Measurements from ENCODE around the gene CDH4. TPM values are rescaled to one million over a fixed set of nuclear protein-coding genes. Genes with fewer than 3 reads are reported as not detected.

The CDH4 gene
- total RNA-seq, 6 donors from 2014 or later, result 0.20 to 1.0 (median 0.40) TPM; not detected in 1

DNA sequence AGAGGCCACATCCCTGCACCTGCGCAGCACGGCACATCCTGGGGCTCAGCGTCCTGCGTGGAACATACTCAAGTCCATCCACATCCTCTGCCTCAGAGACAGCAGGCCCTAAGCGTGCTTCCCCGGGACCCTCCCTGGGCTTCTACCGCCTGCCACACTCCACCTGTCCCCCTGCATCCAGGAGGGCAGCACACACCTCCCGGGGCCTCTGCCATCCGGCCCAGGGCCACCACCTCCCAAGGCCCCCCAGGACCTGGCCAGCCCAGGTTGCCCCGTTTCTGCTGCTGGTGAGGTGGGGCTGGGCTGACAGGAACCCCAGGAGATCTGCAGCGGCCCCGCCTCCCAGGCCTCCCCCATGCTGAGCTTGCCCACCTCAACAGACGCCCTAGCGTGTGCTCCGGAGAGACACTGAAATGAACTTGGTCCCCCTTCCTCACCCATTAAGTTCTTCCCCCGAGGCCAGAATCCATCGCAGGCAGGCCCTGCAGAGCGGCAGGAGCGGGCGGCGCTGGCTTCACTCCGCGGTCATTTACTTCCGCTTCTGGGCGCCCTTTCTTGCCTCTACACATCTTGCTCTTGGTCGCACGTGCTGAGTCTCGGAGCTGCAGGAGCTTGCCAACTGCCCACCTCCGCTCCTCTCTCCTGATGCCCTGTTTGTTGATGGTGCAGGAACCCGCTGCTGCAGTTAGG lies 578.3 kb downstream of the CDH4 start:
- Histone ChIP-seq H3K9me3 (no peaks in the 10 kb centered on the region), H3K36me3 (no peaks in the 10 kb centered on the region), H3K27me3 (no peaks in the 10 kb centered on the region), H3K4me1 (no peaks in the 10 kb centered on the region), H3K27ac (no peak overlapping the region), H3K4me3 (no peak overlapping the region)
- WGBS, 2 donors, result 73 to 81% methylated on average over 24 to 30 of the region's 30 CpGs
- DNase-seq, result no peak
- ATAC-seq (ENCODE audit: low FRiP score in 2 of 2), result no peak
- TF ChIP-seq POLR2A (IDR thresholded peaks at IDR 0.05), result no peak
- TF ChIP-seq, protein P1, sequence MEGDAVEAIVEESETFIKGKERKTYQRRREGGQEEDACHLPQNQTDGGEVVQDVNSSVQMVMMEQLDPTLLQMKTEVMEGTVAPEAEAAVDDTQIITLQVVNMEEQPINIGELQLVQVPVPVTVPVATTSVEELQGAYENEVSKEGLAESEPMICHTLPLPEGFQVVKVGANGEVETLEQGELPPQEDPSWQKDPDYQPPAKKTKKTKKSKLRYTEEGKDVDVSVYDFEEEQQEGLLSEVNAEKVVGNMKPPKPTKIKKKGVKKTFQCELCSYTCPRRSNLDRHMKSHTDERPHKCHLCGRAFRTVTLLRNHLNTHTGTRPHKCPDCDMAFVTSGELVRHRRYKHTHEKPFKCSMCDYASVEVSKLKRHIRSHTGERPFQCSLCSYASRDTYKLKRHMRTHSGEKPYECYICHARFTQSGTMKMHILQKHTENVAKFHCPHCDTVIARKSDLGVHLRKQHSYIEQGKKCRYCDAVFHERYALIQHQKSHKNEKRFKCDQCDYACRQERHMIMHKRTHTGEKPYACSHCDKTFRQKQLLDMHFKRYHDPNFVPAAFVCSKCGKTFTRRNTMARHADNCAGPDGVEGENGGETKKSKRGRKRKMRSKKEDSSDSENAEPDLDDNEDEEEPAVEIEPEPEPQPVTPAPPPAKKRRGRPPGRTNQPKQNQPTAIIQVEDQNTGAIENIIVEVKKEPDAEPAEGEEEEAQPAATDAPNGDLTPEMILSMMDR (IDR thresholded peaks at IDR 0.05), result no peak
- TF ChIP-seq POLR2AphosphoS5 (IDR thresholded peaks at IDR 0.05), result no peak
- no peak for TF ChIP-seq EP300 (IDR thresholded peaks at IDR 0.05)

DNA sequence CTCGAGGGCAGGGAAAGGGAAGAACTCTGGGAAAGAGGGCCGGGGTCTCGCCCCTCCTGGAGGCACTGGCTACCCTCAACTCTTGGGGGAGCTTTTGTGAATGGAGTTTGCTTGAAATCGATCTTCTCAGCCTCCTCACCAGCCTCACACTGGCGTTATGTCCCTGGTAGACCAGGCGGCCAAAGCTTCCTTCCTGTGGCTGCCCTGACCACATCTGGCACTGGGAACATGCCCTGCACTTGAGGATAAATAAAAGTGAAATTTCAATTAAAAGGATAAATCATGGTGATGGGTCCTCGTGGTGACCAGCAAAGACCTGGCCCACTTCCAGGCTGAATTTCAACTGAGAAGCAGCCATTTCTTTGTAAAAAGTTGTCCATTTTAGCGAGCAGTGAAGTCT lies 578.9 kb downstream of the CDH4 start:
- TF ChIP-seq POLR2AphosphoS5 (IDR thresholded peaks at IDR 0.05), result no peak
- no peak for TF ChIP-seq POLR2A (IDR thresholded peaks at IDR 0.05)
- TF ChIP-seq, protein P1 (IDR thresholded peaks at IDR 0.05), result no peak
- no peak for TF ChIP-seq EP300 (IDR thresholded peaks at IDR 0.05)
- no peaks in the 10 kb centered on the region for H3K36me3 ChIP-seq
- H3K27ac ChIP-seq, result no peak overlapping the region
- ATAC-seq (ENCODE audit: low FRiP score in 2 of 2) (no peak), DNase-seq (no peak)
- peaks cover 0 to 4% (median 0%) of the 10 kb centered on the region in 4 donors for H3K4me1 ChIP-seq
- WGBS, 2 donors, result 62 to 63% methylated on average over 8 of the region's 8 CpGs
- H3K9me3 ChIP-seq, result no peaks in the 10 kb centered on the region
- no peaks in the 10 kb centered on the region for H3K27me3 ChIP-seq
- H3K4me3 ChIP-seq, result no peak overlapping the region

DNA sequence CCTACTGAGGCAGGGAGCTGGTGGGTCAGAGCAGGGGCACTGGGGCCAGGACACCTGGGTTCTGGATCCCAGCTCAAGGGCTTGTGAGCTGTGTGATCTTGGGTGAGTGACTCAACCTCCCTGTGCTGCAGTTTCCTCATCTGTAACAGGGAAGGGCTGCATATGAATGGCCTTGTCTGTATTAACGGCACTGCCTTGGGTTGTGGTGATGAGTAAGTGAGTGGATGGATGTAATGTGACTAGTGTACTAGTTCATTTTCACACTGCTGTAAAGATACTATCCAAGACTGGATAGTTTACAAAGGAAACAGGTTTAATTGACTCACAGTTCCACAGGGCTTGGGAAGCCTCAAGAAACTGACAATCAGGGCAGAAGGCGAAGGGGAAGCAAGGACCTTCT lies 580.1 kb downstream of the CDH4 start:
- ATAC-seq (ENCODE audit: low FRiP score in 2 of 2) (no peak), DNase-seq (no peak)
- no peak overlapping the region for H3K4me3 ChIP-seq
- H3K27me3 ChIP-seq, result no peaks in the 10 kb centered on the region
- 78 to 86% methylated on average over 2 of the region's 2 CpGs for WGBS, 2 donors
- peaks cover 0 to 7% (median 0%) of the 10 kb centered on the region in 4 donors for H3K4me1 ChIP-seq
- H3K9me3 ChIP-seq, result no peaks in the 10 kb centered on the region
- no peaks in the 10 kb centered on the region for H3K36me3 ChIP-seq
- H3K27ac ChIP-seq, result no peak overlapping the region
- TF ChIP-seq EP300 (IDR thresholded peaks at IDR 0.05) (no peak), POLR2AphosphoS5 (IDR thresholded peaks at IDR 0.05) (no peak), POLR2A (IDR thresholded peaks at IDR 0.05) (no peak)
- TF ChIP-seq, protein P1 (IDR thresholded peaks at IDR 0.05), result no peak

DNA sequence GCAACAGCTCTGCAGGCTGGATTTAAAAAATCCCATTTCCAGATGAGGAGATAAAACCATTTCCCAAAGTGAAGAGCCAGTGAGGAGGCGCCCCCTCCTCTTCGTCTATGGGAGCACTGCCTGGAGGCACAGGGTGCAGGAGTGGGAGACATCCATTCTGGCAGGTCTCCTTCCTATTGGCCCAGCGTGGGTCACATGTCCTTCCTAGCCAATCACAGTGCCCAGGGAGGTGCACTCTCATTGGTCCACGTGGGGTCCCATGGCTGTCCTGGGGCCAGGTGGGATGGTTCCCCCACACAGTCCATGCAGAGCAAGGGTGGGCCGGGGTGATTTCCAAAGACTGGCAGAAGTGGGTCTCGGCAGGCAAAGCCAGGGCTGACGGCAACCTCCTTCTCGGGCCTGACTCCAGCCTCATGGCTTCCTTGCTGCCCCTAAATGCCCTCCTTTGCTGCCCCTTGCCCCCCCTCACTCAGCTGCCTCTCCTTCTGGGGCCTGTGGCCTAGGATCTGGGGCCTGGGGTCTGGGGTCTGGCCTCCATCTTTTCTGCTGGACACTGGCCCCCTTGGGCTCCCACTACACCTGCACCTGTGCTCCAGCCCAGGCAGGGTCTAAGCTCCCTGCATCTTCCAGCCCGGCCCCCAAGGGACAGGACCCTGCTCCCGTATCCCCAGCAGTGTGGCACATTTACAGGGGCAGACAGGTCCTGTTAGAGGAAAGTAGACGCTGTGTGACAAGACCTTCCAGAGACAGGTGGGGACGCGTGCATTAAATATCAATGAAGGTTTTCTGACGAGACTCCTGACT lies 581.9 kb downstream of the CDH4 start:
- Histone ChIP-seq H3K36me3 (no peaks in the 10 kb centered on the region), H3K9me3 (no peaks in the 10 kb centered on the region), H3K27me3 (no peaks in the 10 kb centered on the region), H3K27ac (no peak overlapping the region), H3K4me3 (no peak overlapping the region), H3K4me1 (peaks cover 0 to 7% (median 0%) of the 10 kb centered on the region in 4 donors)
- ATAC-seq (ENCODE audit: low FRiP score in 2 of 2) (no peak), DNase-seq (no peak)
- 69 to 80% methylated on average over 11 to 14 of the region's 14 CpGs for WGBS, 2 donors
- TF ChIP-seq POLR2AphosphoS5 (IDR thresholded peaks at IDR 0.05) (no peak), EP300 (IDR thresholded peaks at IDR 0.05) (no peak), POLR2A (IDR thresholded peaks at IDR 0.05) (no peak)
- TF ChIP-seq, protein P1 (IDR thresholded peaks at IDR 0.05), result no peak

All from upper lobe of left lung (tissue), 6 donors.